Hematopoietic multipotent progenitor cell treated with erythropoietin and hydrocortisone succinate and interleukin-3 and kit ligand, for 6 days (in vitro differentiated cells): ENCODE data around the gene SCRN2.
A peak's percentile ranks its signal among the peaks of the same experiment; 100 is the strongest.

Experiments
- DNase-seq: peaks from one replicate; pipeline ENCODE4 v3.0.0-alpha.2; 2015

SCRN2 gene

DNA sequence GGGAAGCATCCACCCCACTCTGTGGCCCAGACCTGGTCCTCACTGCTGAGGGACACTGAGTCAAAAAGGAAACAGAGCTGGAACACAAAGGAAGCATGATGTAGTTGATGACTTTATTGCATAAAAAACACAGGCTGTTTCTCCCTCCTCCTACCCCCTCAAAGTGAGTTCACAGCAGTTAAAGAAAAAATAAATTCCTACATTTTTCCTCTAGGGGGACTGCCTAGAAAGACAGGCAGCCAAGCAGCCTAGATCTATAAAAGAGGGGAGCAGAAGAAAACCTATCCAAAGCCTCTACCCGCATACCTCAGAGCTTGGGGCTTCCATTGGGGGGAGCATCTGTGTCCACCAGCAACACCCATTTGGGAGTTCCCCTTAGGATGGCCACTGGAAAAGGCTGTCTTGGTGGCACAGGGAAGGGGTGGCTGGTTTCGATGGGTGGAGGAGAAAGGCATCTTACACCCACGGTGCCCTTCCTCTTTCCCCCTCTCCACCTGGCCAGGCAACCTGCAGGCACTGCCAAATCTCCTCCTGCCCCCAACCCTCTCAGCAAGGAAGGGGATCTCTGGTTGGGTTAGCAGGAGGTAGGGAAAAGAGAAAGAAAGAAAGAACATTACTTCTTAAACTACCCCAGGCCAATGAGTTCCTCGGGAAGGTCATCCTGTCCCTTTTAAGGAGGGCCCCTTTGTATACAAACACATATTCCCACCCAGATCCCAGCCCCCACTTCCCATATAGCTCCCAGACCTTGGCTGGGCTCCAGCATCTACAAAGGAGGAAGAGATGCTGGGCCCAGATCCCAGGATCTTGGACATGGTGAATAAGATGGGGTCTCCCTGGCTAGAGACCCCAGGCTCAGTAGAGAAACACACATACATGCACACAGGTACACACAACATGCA, 4.0 kb upstream of the SCRN2 start:
- DNase-seq = peak; percentile 68

- DNase-seq = no peak
Measured at GRCh38 chr17:47844227-47844626, 3.2 kb upstream of the SCRN2 start.

DNA sequence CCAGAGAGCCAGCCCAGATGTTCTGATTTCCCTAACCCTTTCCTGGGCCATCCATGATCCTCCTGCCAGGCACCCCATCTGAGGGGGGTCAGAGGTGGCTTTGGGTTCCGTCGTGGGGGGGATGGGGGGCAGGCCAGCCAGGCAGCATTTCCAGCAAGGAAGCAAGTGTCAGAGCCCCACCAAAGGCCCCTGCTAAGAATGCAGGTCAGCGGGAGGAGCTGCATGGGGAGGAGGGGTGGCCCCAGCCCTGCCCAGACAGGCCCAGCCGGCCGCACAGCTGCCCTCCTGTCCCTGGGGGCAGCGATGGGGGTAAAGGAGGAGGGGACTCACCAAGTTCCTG, 2.3 kb upstream of the SCRN2 start:
- no peak for DNase-seq

DNA sequence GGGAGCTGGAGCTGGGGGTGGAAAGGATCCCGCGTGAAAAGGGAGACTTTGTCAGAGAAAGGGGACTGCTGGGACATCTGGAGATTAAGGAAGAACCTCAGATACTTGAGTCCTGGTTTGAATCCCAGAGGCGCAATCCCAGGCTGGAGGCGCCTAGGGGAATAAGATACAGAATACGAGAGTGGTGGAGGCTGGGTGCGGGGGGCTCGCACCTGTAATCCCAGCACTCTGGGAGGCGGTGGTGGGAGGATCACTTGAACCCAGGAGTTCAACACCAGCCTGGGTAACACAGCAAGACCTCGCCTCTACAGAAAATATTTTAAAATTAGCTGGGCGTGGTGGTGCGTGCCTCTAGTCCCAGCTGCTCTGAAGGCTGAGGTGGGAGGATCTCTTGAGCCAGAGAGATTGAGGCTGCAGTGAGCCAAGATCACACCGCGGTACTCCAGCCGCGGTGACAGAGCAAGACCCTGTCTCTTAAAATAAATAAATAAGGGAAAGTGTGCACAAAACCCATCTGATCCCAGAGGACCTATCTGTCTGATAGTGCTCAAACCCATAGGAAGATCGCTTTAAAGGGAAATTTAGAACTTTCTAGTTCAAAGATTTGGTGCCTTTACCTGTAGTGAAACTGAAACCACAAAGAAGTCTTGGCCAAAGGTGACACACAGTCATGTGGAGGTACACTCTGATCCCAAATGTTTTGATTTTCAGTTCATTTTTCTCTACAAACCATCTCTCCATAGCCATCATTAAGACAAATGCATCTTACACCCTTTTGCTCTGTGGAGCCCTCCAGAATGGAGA, 617 bp upstream of the SCRN2 start:
- DNase-seq = no peak

- no peak for DNase-seq
Measured at GRCh38 chr17:47840001-47840741, 902 bp downstream of the SCRN2 start.

GRCh38 chr17:47839071-47839470, 2.0 kb downstream of the SCRN2 start:
- no peak for DNase-seq

- DNase-seq = no peak
Measured at GRCh38 chr17:47838636-47839035, 2.4 kb downstream of the SCRN2 start.

GRCh38 chr17:47837401-47838039, 3.6 kb downstream of the SCRN2 start:
- no peak for DNase-seq

GRCh38 chr17:47836601-47837000, 4.5 kb downstream of the SCRN2 start:
- no peak for DNase-seq

DNA sequence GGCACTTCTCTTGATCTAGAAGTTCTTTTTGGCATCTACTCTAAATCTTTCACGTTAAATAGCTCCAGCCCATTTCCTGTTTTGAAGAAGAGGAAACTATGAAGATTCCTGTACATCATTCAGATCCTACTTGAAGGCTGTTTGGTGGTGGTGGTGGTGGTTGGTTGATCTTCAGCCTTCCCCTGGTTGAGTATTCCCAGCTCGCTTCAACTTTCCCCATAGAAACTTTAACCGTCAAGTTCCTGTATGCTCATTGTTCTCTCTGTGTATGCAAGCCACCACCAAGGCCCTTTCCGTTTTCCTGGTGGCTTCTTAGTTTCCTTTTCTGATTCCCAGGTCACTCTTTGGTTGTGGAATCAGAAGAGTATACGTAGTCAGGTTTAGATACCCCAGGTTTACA, 6.3 kb downstream of the SCRN2 start:
- no peak for DNase-seq

GRCh38 chr17:47831934-47832327, 9.1 kb downstream of the SCRN2 start:
- DNase-seq = no peak

DNA sequence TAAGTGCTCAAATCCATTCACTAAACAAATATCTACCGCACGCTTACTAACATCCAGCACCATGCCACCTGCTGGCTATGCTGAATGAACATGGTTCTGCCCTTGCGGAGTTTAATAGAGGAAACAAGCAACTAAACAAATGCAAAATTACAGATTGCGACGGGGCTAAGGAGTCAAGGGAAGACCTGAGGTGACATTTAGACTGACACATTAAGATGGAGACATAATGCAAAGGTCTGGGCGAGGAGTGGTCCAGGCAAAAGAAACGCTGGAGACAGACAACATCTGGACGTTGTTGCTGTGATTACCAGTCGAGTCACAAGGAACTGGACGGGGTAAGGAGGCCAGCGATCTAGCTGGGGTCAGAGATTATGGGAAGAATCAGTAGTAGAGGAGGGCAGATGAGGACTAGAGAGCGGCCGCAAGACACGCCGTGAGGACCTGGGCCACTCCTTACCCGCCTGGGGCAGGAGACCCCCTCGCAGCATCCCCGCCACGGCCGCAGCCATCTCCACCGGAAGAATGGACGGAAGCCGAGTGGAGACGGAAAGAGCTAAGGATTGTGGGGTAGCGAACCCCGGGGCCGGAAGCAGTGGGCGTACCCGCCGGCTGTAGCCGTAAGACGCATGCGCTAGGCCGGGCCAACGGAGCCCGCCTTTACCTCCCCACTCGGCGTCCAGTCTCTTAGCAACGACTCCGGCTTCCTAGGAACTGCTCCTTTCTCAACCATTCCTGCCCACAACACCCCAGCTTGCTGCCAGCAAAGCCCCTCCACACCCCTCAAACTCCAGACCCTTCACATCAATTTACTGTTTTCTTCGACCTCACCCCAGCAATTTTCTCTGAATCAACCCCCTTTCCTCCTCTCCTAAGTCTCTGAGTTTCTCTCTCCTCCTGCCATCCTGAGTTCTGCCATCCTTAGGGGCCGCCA, 9.8 kb downstream of the SCRN2 start, which contains the start of the genes LRRC46 and MRPL10:
Gene LRRC46 (plus strand): TSS at position 668 of the 931 bp plus-strand sequence. CDS start 320 bp downstream, outside the sequence.
Gene MRPL10 (minus strand): TSS at position 539 of the 931 bp plus-strand sequence. CDS start 30 bp downstream, at position 509.
- peak; percentile 97 for DNase-seq

GRCh38 chr17:47830396-47831002, 10.6 kb downstream of the SCRN2 start:
- DNase-seq = no peak

DNA sequence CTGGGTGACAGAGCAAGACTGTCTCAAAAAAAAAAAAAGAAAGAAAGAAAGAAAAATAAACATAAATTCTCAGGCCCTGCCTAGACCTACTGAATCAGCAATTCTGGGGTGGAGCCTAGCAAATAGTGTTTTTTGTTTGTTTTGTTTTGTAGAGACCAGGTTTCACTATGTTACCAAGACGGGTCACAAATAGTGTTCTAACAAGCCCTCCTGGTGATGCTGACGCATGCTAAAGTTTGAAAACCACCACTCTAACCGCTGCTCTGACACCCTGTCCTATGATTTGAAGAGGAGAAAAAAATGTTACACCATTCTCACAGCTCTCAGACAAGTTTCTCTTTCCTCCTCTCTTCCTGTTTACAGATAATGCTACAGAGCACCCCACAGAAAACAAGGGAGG, 11.2 kb downstream of the SCRN2 start:
- no peak for DNase-seq

GRCh38 chr17:47823519-47823918, 17.6 kb downstream of the SCRN2 start:
- no peak for DNase-seq

DNA sequence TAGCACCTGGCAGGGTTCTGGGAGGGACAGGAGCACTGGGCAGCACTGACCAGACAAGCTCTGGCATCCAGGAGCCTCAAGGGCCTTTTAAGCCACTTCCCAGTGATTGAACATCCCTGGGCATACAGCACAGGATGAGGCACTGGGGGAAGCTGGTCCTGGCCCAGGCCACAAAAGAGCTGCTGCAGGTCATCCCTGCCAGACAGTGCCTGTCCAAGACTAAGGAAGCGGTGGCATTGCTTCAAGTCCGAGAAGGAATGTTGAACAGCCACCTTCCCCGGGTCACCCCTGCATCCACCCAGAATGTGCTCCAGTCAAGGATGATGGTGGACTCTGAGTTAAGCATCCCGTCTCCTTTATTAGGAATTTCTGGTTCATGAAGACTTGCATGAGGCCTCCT, 18.3 kb downstream of the SCRN2 start:
- DNase-seq = no peak

- DNase-seq = peak; percentile 92
Measured at GRCh38 chr17:47821424-47822391, 19.4 kb downstream of the SCRN2 start, which contains the start of gene OSBPL7. Gene OSBPL7, minus strand, starts transcription at chr17:47821794. Its CDS starts 1,516 bp downstream, at chr17:47820278.

GRCh38 chr17:47821031-47821423, 20.0 kb downstream of the SCRN2 start:
- no peak for DNase-seq

- no peak for DNase-seq
Measured at GRCh38 chr17:47820033-47820789, 20.9 kb downstream of the SCRN2 start.
